GM23248 (cell line): ENCODE data around the gene GRIA4.

Experiments used
- EZH2 ChIP-seq: fragments of 200-600 bp; sonication (generic); IDR thresholded peaks from 2 replicates; pipeline ENCODE4 v1.6.1; 2018; ENCODE audit warnings: antibody characterized with exemption, mild to moderate bottlenecking; ENCODE audit not compliant: insufficient read depth, poor library complexity, severe bottlenecking
- EZH2phosphoT487 ChIP-seq: fragments of 200-600 bp; sonication (generic); IDR thresholded peaks from 2 replicates; pipeline ENCODE4 v1.6.1; 2018; ENCODE audit warnings: antibody characterized with exemption, moderate library complexity, mild to moderate bottlenecking, low read depth; ENCODE audit not compliant: insufficient read depth

DNA sequence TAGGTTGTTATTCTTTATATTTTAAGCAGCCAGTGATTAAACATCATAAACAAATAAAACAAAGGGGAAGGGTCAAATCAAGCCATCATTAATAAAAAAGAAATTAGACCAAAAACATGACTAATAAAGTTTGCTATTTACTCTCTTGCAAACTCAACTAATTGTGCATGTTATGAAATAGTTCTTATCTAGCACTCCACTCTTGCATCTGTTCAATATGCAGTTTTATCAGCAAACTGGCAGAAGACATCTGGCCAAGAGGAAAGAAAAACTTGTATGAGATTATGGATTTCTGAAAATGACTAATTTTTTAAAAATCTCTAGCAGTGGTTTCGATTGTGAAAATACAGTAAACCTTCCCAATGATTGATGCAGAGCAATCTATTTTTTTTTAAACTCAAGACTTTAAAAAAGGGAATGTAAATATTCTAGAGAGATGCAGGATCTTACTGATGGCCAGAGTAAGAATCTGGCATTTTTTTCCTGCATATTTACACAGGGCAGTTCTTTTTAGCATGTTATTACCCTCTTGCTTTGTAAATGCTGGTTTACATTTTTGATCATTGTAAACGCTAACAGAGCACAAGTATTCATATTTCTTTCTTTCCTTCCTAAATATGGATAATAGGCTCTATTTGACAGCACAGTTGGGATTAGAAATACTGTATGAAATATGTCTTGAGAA, 83.3 kb downstream of the GRIA4 start:
- no peak for TF ChIP-seq EZH2
- TF ChIP-seq EZH2phosphoT487, result no peak
